ENCODE measurements around the gene IPO7. TPM values are rescaled to one million over a fixed set of nuclear protein-coding genes. Genes with fewer than 3 reads are reported as not detected.
"Not testable (repeated sequence)": the region's sequence is repeated elsewhere in the genome, so short reads cannot be mapped to it uniquely, and the experiment has no call there.

The IPO7 gene
- polyA plus RNA-seq, 3 donors, result 7.0 to 12.9 (median 8.1) TPM

DNA sequence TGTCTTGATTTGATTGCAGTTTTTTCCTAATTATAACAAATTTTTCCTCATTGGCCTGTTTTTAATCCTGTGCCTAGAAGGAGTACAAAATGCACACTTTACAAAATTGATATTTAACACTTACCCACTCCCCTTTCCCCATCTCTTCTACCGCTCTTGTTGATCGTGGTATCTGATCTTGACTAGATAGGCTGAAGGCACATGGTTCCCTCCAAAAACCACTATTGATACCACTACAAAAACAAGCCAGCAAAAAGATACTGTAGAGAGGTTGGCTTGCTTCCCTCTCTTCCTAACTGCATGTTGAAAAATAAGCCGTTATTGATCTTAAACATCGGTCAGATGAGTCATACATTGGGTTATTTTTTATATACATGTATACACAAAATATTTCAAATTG, 61.8 kb downstream of the IPO7 start:
- no peak overlapping the region for H3K4me2 ChIP-seq (replicated peaks; ENCODE audit: extremely low read depth, low read length, poor library complexity, severe bottlenecking)
- H4K20me1 ChIP-seq (ENCODE audit: insufficient read depth, low read length), result no peaks in the 10 kb centered on the region
- intact Hi-C loops (cut with micrococcal nuclease), result no loop called here
- H3K9me3 ChIP-seq (replicated peaks in 1 of 2; ENCODE audit: control insufficient read depth in 1 of 2, insufficient read depth in 1 of 2, low read length in 2 of 2), result peaks cover 3 to 11% of the 10 kb centered on the region in 2 donors
- DNase-seq, result no peak
- 100% methylated on average over 2 of the region's 4 CpGs for WGBS (ENCODE audit: insufficient coverage)
- no peaks in the 10 kb centered on the region for H3K79me2 ChIP-seq (ENCODE audit: insufficient read depth, low read length)
- no peak overlapping the region for H2AFZ ChIP-seq (ENCODE audit: insufficient read depth, low read depth, low read length, poor library complexity, severe bottlenecking)
- H3K9ac ChIP-seq (ENCODE audit: insufficient read depth, low read length, poor library complexity, severe bottlenecking), result no peak overlapping the region
- Mint-ChIP-seq H3K4me3 (no peak overlapping the region), H3K9me3 (peaks cover 3 to 14% (median 10%) of the 10 kb centered on the region in 7 donors), H3K4me1 (no peaks in the 10 kb centered on the region), H3K27me3 (ENCODE audit: low read depth in 3 of 3) (no peaks in the 10 kb centered on the region), H3K36me3 (peaks cover 40 to 73% of the 10 kb centered on the region in 2 donors), H3K27ac (peak overlapping the region in 1 of 7 donors; percentile 43)
- H3K27ac ChIP-seq (ENCODE audit: low read depth in 1 of 2, low read length in 2 of 2), result no peak overlapping the region
- no peaks in the 10 kb centered on the region for H3K4me1 ChIP-seq (ENCODE audit: control insufficient read depth in 1 of 2, insufficient read depth in 2 of 2, low read length in 2 of 2)
- no peaks in the 10 kb centered on the region for H3K27me3 ChIP-seq (ENCODE audit: control insufficient read depth in 2 of 2, insufficient read depth in 2 of 2, low read length in 2 of 2)
- TF ChIP-seq, protein P1, sequence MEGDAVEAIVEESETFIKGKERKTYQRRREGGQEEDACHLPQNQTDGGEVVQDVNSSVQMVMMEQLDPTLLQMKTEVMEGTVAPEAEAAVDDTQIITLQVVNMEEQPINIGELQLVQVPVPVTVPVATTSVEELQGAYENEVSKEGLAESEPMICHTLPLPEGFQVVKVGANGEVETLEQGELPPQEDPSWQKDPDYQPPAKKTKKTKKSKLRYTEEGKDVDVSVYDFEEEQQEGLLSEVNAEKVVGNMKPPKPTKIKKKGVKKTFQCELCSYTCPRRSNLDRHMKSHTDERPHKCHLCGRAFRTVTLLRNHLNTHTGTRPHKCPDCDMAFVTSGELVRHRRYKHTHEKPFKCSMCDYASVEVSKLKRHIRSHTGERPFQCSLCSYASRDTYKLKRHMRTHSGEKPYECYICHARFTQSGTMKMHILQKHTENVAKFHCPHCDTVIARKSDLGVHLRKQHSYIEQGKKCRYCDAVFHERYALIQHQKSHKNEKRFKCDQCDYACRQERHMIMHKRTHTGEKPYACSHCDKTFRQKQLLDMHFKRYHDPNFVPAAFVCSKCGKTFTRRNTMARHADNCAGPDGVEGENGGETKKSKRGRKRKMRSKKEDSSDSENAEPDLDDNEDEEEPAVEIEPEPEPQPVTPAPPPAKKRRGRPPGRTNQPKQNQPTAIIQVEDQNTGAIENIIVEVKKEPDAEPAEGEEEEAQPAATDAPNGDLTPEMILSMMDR (IDR thresholded peaks at IDR 0.05), result no peak
- H3K36me3 ChIP-seq (replicated peaks in 1 of 2; ENCODE audit: control insufficient read depth in 1 of 2, insufficient read depth in 2 of 2, low read length in 2 of 2), result peaks cover 32 to 55% of the 10 kb centered on the region in 2 donors
- no peak overlapping the region for H3K4me3 ChIP-seq (replicated peaks in 1 of 3; ENCODE audit: low read depth in 2 of 3, low read length in 3 of 3)

DNA sequence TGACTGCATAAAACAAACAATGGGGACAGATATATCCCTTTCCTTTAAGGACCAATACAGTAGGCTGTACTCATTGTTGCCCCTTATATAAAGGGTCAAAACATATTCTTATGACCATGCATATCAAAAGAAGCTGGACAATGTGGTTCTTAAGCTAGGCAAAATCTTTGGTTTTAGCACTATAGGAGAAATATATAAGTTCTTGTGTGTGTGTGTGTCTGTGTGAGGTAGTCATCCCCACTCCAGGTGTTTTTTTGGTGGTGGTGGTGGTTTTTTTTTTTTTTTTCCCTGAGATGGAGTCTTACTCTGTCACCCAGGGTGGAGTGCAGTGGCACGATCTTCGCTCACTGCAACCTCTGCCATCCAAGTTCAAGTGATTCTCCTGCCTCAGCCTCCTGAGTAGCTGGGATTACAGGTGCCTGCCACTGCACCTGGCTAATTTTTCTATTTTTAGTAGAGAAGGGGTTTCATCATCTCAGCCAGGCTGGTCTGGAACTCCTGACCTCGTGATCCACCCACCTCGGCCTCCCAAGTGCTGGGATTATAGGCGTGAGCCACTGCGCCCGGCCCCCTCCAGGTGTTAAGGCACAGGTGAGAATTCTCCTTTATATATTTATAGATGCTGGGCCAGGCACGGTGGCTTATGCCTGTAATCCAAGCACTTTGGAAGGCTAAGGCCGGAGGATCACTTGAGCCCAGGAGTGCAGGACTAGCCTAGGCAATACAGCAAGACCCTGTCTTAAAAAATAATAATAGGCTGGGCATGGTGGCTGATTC, 64.3 kb downstream of the IPO7 start:
- no peak overlapping the region for H3K9ac ChIP-seq (ENCODE audit: insufficient read depth, low read length, poor library complexity, severe bottlenecking)
- no peak overlapping the region for H3K4me3 ChIP-seq (replicated peaks in 1 of 3; ENCODE audit: low read depth in 2 of 3, low read length in 3 of 3)
- H3K36me3 ChIP-seq (replicated peaks in 1 of 2; ENCODE audit: control insufficient read depth in 1 of 2, insufficient read depth in 2 of 2, low read length in 2 of 2), result peaks cover 14 to 29% of the 10 kb centered on the region in 2 donors
- TF ChIP-seq, protein P1 (IDR thresholded peaks at IDR 0.05), result no peak
- WGBS (ENCODE audit: insufficient coverage), result 100% methylated on average over 1 of the region's 9 CpGs
- H3K4me2 ChIP-seq (replicated peaks; ENCODE audit: extremely low read depth, low read length, poor library complexity, severe bottlenecking), result no peak overlapping the region
- no peak for DNase-seq
- H3K4me3 Mint-ChIP-seq, result no peak overlapping the region
- H3K27ac ChIP-seq (ENCODE audit: low read depth in 1 of 2, low read length in 2 of 2), result no peak overlapping the region
- peaks cover 12 to 24% of the 10 kb centered on the region in 2 donors for H3K9me3 ChIP-seq (replicated peaks in 1 of 2; ENCODE audit: control insufficient read depth in 1 of 2, insufficient read depth in 1 of 2, low read length in 2 of 2)
- H3K79me2 ChIP-seq (ENCODE audit: insufficient read depth, low read length), result no peaks in the 10 kb centered on the region
- no peak overlapping the region for H2AFZ ChIP-seq (ENCODE audit: insufficient read depth, low read depth, low read length, poor library complexity, severe bottlenecking)
- H3K36me3 Mint-ChIP-seq, result peaks cover 20 to 52% of the 10 kb centered on the region in 2 donors
- H3K4me1 ChIP-seq (ENCODE audit: control insufficient read depth in 1 of 2, insufficient read depth in 2 of 2, low read length in 2 of 2), result no peaks in the 10 kb centered on the region
- no peaks in the 10 kb centered on the region for H3K4me1 Mint-ChIP-seq
- intact Hi-C loops (cut with micrococcal nuclease), result no loop called here
- no peaks in the 10 kb centered on the region for H3K27me3 ChIP-seq (ENCODE audit: control insufficient read depth in 2 of 2, insufficient read depth in 2 of 2, low read length in 2 of 2)
- peaks cover 9 to 36% (median 24%) of the 10 kb centered on the region in 7 donors for H3K9me3 Mint-ChIP-seq
- no peaks in the 10 kb centered on the region for H3K27me3 Mint-ChIP-seq (ENCODE audit: low read depth in 3 of 3)
- H4K20me1 ChIP-seq (ENCODE audit: insufficient read depth, low read length), result no peaks in the 10 kb centered on the region
- H3K27ac Mint-ChIP-seq, result no peak overlapping the region

DNA sequence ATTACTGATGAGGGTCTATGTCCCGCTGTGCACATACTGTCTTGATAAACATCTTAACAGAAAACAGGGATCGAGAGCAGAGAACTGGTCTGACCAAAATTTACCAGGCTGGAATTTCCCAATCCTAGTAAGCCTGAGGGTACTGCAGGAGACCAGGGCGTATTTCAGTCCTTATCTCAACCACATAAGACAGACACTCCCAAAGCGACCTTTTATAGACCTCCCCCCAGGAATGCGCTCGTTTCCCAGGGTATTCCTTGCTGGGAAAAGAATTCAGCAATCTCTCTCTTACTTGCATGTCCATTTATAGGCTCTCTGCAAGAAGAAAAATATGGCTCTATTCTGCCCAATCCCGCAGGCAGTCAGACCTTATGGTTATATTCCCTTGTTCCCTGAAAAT, 67.6 kb downstream of the IPO7 start:
- H3K4me3 ChIP-seq (replicated peaks in 1 of 3; ENCODE audit: low read depth in 2 of 3, low read length in 3 of 3); H3K27ac ChIP-seq (ENCODE audit: low read depth in 1 of 2, low read length in 2 of 2); H3K4me3 Mint-ChIP-seq; H3K36me3 ChIP-seq (replicated peaks in 1 of 2; ENCODE audit: control insufficient read depth in 1 of 2, insufficient read depth in 2 of 2, low read length in 2 of 2); H3K4me2 ChIP-seq (replicated peaks; ENCODE audit: extremely low read depth, low read length, poor library complexity, severe bottlenecking); H3K27me3 Mint-ChIP-seq (ENCODE audit: low read depth in 3 of 3); H3K27ac Mint-ChIP-seq; H3K4me1 Mint-ChIP-seq; H3K9ac ChIP-seq (ENCODE audit: insufficient read depth, low read length, poor library complexity, severe bottlenecking); H4K20me1 ChIP-seq (ENCODE audit: insufficient read depth, low read length); H3K4me1 ChIP-seq (ENCODE audit: control insufficient read depth in 1 of 2, insufficient read depth in 2 of 2, low read length in 2 of 2); H2AFZ ChIP-seq (ENCODE audit: insufficient read depth, low read depth, low read length, poor library complexity, severe bottlenecking); DNase-seq; H3K79me2 ChIP-seq (ENCODE audit: insufficient read depth, low read length); intact Hi-C loops (cut with micrococcal nuclease); H3K27me3 ChIP-seq (ENCODE audit: control insufficient read depth in 2 of 2, insufficient read depth in 2 of 2, low read length in 2 of 2): not testable (repeated sequence)
- Mint-ChIP-seq H3K36me3 (peaks cover 3 to 26% of the 10 kb centered on the region in 2 donors), H3K9me3 (peaks cover 9 to 41% (median 25%) of the 10 kb centered on the region in 7 donors)
- peaks cover 12 to 24% of the 10 kb centered on the region in 2 donors for H3K9me3 ChIP-seq (replicated peaks in 1 of 2; ENCODE audit: control insufficient read depth in 1 of 2, insufficient read depth in 1 of 2, low read length in 2 of 2)
- WGBS (ENCODE audit: insufficient coverage), result 95% methylated on average over 4 of the region's 7 CpGs
